Trophoblast cell (in vitro differentiated cells and primary cell): ENCODE data around the gene SLC51B.
A peak's percentile ranks its signal among the peaks of the same experiment; 100 is the strongest.

Experiments used
- DNase-seq, 2 donors: peaks; one replicate each; pipeline ENCODE4 v3.0.0-alpha.2; 2016
- H2AFZ ChIP-seq: 2 replicates; pipeline ENCODE4 v1.6.1; 2013; ENCODE audit warnings: low read length, moderate library complexity, mild to moderate bottlenecking; ENCODE audit not compliant: insufficient read depth, poor library complexity
- H2AK5ac ChIP-seq: 2 replicates; pipeline ENCODE4 v1.6.1; 2013; ENCODE audit warnings: mild to moderate bottlenecking, low read length
- H2BK120ac ChIP-seq: 2 replicates; pipeline ENCODE4 v1.6.1; 2013; ENCODE audit warnings: low read length, mild to moderate bottlenecking, moderate library complexity; ENCODE audit not compliant: insufficient read depth, poor library complexity
- H2BK12ac ChIP-seq: 2 replicates; pipeline ENCODE4 v1.6.1; 2013; ENCODE audit warnings: mild to moderate bottlenecking, low read length, moderate library complexity
- H2BK5ac ChIP-seq: 2 replicates; pipeline ENCODE4 v1.6.1; 2013; ENCODE audit warnings: low read length, low read depth, moderate library complexity, mild to moderate bottlenecking; ENCODE audit not compliant: poor library complexity
- H3K14ac ChIP-seq: 2 replicates; pipeline ENCODE4 v1.6.1; 2013; ENCODE audit warnings: mild to moderate bottlenecking, low read length
- H3K18ac ChIP-seq: 2 replicates; pipeline ENCODE4 v1.6.1; 2013; ENCODE audit warnings: mild to moderate bottlenecking, low read length
- H3K23ac ChIP-seq: 2 replicates; pipeline ENCODE4 v1.6.1; 2013; ENCODE audit warnings: low read length
- H3K27ac ChIP-seq: 2 replicates; pipeline ENCODE4 v1.5.1; 2013; ENCODE audit warnings: low read depth, mild to moderate bottlenecking, inconsistent platforms, low read length, moderate library complexity
- H3K27me3 ChIP-seq: 2 replicates; pipeline ENCODE4 v1.6.1; 2013; ENCODE audit warnings: inconsistent platforms, mild to moderate bottlenecking, low read length, moderate library complexity; ENCODE audit not compliant: insufficient read depth
- H3K36me3 ChIP-seq, 2 experiments: 1 replicate in 1 of 2; 2 replicates in 1 of 2; pipeline ENCODE4 v1.6.1; 2013; ENCODE audit warnings: low read length in 2 of 2, mild to moderate bottlenecking in 2 of 2, moderate library complexity in 1 of 2; ENCODE audit not compliant: insufficient read depth in 2 of 2, control insufficient read depth in 1 of 2
- H3K4ac ChIP-seq: 2 replicates; pipeline ENCODE4 v1.6.1; 2013; ENCODE audit warnings: low read depth, mild to moderate bottlenecking, low read length, moderate library complexity
- H3K4me1 ChIP-seq, 2 experiments: 1 replicate in 1 of 2; 2 replicates in 1 of 2; pipeline ENCODE4 v1.6.1; 2013; ENCODE audit warnings: low read length in 2 of 2, mild to moderate bottlenecking in 2 of 2, moderate library complexity in 1 of 2; ENCODE audit not compliant: insufficient read depth in 2 of 2, control insufficient read depth in 1 of 2
- H3K4me2 ChIP-seq: 2 replicates; pipeline ENCODE4 v1.6.1; 2013; ENCODE audit warnings: inconsistent platforms, mild to moderate bottlenecking, low read length, moderate library complexity
- H3K4me3 ChIP-seq: 2 replicates; pipeline ENCODE4 v1.5.1; 2013; ENCODE audit warnings: mild to moderate bottlenecking, low read depth, low read length, inconsistent platforms
- H3K79me1 ChIP-seq: one replicate; pipeline ENCODE4 v1.6.1; 2013; ENCODE audit warnings: low read length
- H3K79me2 ChIP-seq: 2 replicates; pipeline ENCODE4 v1.6.1; 2013; ENCODE audit warnings: low read length, mild to moderate bottlenecking; ENCODE audit not compliant: control insufficient read depth, insufficient read depth, poor library complexity
- H3K9ac ChIP-seq: 2 replicates; pipeline ENCODE4 v1.6.1; 2013; ENCODE audit warnings: mild to moderate bottlenecking, low read length
- H3K9me3 ChIP-seq: 2 replicates; pipeline ENCODE4 v1.6.1; 2013; ENCODE audit warnings: low read depth, mild to moderate bottlenecking, control low read depth, inconsistent platforms, low read length; ENCODE audit not compliant: insufficient read depth
- H4K12ac ChIP-seq: 2 replicates; pipeline ENCODE4 v1.6.1; 2013; ENCODE audit warnings: low read depth, mild to moderate bottlenecking, low read length, moderate library complexity
- H4K8ac ChIP-seq: 2 replicates; pipeline ENCODE4 v1.6.1; 2013; ENCODE audit warnings: low read depth, mild to moderate bottlenecking, low read length, moderate library complexity
- H4K91ac ChIP-seq: one replicate; pipeline ENCODE4 v1.6.1; 2013; ENCODE audit warnings: low read depth, mild to moderate bottlenecking, low read length, moderate library complexity
- WGBS: extraction: QIAGEN DNeasy Blood & Tissue Kit; methylation state at CpG from one replicate; pipeline ENCODE4 v1.1.7; 2013; ENCODE audit warnings: missing lambda C conversion rate; ENCODE audit not compliant: insufficient read length, insufficient coverage; ENCODE audit errors: extremely low coverage; 5-methylcytosine and 5-hydroxymethylcytosine counted together

SLC51B gene

GRCh38 chr15:65076486-65077290 is 31.5 kb downstream of the SLC51B start, which contains the start of gene KBTBD13:
TSS of gene KBTBD13 (plus strand) at chr15:65076746. CDS start at chr15:65076816, 70 bp downstream.
- H3K27ac ChIP-seq: no peak within 1 kb of the TSS
- H3K36me3 ChIP-seq: no peaks in the 10 kb centered on the region
- no peaks in the 10 kb centered on the region for H3K79me2 ChIP-seq
- H2AFZ ChIP-seq: no peak within 1 kb of the TSS
- H4K12ac ChIP-seq: no peak within 1 kb of the TSS
- no peak within 1 kb of the TSS for H3K9ac ChIP-seq
- no peak within 1 kb of the TSS for H4K8ac ChIP-seq
- DNase-seq: peak in 1 of 2 donors; percentile 10
- H3K4me2 ChIP-seq: no peak within 1 kb of the TSS
- H3K79me1 ChIP-seq: no peaks in the 10 kb centered on the region
- no CpG with 5 or more reads among the region's 73 CpGs for WGBS
- no peak within 1 kb of the TSS for H3K14ac ChIP-seq
- no peak within 1 kb of the TSS for H3K4ac ChIP-seq
- H2BK120ac ChIP-seq: no peak within 1 kb of the TSS
- H2AK5ac ChIP-seq: no peak within 1 kb of the TSS
- H3K9me3 ChIP-seq: peaks cover 6% of the 10 kb centered on the region
- H3K27me3 ChIP-seq: no peaks in the 10 kb centered on the region
- no peak within 1 kb of the TSS for H3K4me3 ChIP-seq
- no peak within 1 kb of the TSS for H4K91ac ChIP-seq
- H2BK12ac ChIP-seq: no peak within 1 kb of the TSS
- H3K4me1 ChIP-seq: peaks cover 3 to 9% of the 10 kb centered on the region in 2 experiments
- H3K18ac ChIP-seq: no peak within 1 kb of the TSS
- no peak within 1 kb of the TSS for H3K23ac ChIP-seq
- no peak within 1 kb of the TSS for H2BK5ac ChIP-seq

GRCh38 chr15:65077291-65077980 is 32.2 kb downstream of the SLC51B start:
- Histone ChIP-seq H4K91ac (no peak overlapping the region), H3K79me1 (no peaks in the 10 kb centered on the region), H4K8ac (no peak overlapping the region), H3K9ac (no peak overlapping the region), H2AK5ac (no peak overlapping the region), H3K36me3 (no peaks in the 10 kb centered on the region), H3K4me3 (no peak overlapping the region), H3K79me2 (no peaks in the 10 kb centered on the region), H3K27me3 (no peaks in the 10 kb centered on the region), H3K9me3 (peaks cover 9% of the 10 kb centered on the region), H2BK12ac (no peak overlapping the region), H3K18ac (no peak overlapping the region), H2BK120ac (no peak overlapping the region), H3K4ac (no peak overlapping the region), H2AFZ (no peak overlapping the region), H3K14ac (no peak overlapping the region), H3K4me2 (no peak overlapping the region), H3K4me1 (peaks cover 1 to 7% of the 10 kb centered on the region in 2 experiments), H3K23ac (no peak overlapping the region), H2BK5ac (no peak overlapping the region), H3K27ac (no peak overlapping the region), H4K12ac (no peak overlapping the region)
- no peak for DNase-seq
- WGBS: no CpG with 5 or more reads among the region's 85 CpGs

GRCh38 chr15:65077981-65078352 is 32.8 kb downstream of the SLC51B start:
- Histone ChIP-seq H2BK5ac (no peak overlapping the region), H4K91ac (no peak overlapping the region), H4K8ac (no peak overlapping the region), H3K79me1 (no peaks in the 10 kb centered on the region), H3K4me1 (peaks cover 2 to 7% of the 10 kb centered on the region in 2 experiments), H2BK120ac (no peak overlapping the region), H3K4ac (no peak overlapping the region), H3K27me3 (no peaks in the 10 kb centered on the region), H3K14ac (no peak overlapping the region), H3K36me3 (no peaks in the 10 kb centered on the region), H3K79me2 (no peaks in the 10 kb centered on the region), H2BK12ac (no peak overlapping the region), H2AK5ac (no peak overlapping the region), H3K4me3 (no peak overlapping the region), H3K9me3 (peaks cover 9% of the 10 kb centered on the region), H4K12ac (no peak overlapping the region), H3K9ac (no peak overlapping the region), H2AFZ (no peak overlapping the region), H3K4me2 (no peak overlapping the region), H3K18ac (no peak overlapping the region), H3K23ac (no peak overlapping the region), H3K27ac (no peak overlapping the region)
- WGBS: no CpG with 5 or more reads among the region's 24 CpGs
- DNase-seq: peak; percentile 55 to 76

GRCh38 chr15:65079580-65079979 is 34.4 kb downstream of the SLC51B start:
- Histone ChIP-seq H3K27me3 (no peaks in the 10 kb centered on the region), H3K9me3 (peaks cover 9% of the 10 kb centered on the region), H2BK120ac (no peak overlapping the region), H4K8ac (no peak overlapping the region), H3K36me3 (no peaks in the 10 kb centered on the region), H3K23ac (no peak overlapping the region), H2BK5ac (no peak overlapping the region), H3K4ac (no peak overlapping the region), H3K4me1 (peaks cover 2 to 7% of the 10 kb centered on the region in 2 experiments), H2AFZ (no peak overlapping the region), H3K14ac (no peak overlapping the region), H3K79me1 (no peaks in the 10 kb centered on the region), H3K79me2 (no peaks in the 10 kb centered on the region), H3K4me2 (no peak overlapping the region), H4K91ac (no peak overlapping the region), H2AK5ac (no peak overlapping the region), H3K27ac (no peak overlapping the region), H4K12ac (no peak overlapping the region), H3K4me3 (no peak overlapping the region), H2BK12ac (no peak overlapping the region), H3K18ac (no peak overlapping the region), H3K9ac (no peak overlapping the region)
- DNase-seq: peak; percentile 59 to 74
- no CpG with 5 or more reads among the region's 5 CpGs for WGBS
